C1 segment of cervical spinal cord (tissue), 14 donors: ENCODE data around the gene KIRREL1.

Experiments
- DNase-seq, 14 donors: peaks; one replicate each; lab custom pipeline; 2025; lab: John Stamatoyannopoulos, UW

Gene KIRREL1

DNA sequence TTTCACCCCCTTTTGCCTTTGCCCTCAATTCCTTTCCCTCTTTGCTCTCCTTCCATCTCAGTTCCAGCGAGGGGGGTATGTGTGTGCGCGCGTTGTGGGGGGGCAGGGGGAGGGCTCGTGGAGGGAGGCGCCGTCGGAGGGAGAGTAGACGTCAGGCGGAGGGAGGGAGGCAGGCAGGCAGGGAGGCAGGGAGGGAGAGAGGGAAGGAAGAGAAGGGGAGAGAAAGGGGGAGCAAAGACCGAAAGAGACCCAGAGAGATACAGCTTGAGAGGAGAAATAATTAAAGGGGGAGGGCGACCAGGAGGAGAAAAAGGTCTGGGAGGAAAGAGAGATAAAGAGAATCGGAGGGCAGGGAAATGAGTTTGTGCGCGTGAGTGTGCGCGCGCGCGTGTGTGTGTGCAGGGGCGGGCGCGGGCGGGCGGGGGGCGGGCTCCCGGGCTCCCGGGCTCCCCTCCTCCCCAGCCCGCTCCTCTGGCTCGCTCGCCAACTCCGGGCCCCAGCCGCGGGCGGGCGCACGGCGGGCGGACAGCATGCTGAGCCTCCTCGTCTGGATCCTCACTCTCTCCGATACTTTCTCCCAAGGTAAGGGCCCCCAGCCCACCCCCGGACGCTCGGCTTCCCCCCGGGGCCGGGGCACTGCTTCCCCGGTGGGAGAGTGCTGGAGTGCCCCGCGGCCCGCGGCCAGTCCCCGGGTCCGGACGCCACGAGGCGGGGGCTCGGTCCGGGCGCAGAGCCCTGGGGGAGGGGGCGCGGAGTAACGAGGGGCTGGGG lies at the start of gene KIRREL1:
Gene KIRREL1 (plus strand): TSS at position 499 of the 771 bp plus-strand sequence. CDS start 32 bp downstream, at position 531.
- DNase-seq = peak in 5 of 14 donors; percentile 15 to 48 (median 40)

DNA sequence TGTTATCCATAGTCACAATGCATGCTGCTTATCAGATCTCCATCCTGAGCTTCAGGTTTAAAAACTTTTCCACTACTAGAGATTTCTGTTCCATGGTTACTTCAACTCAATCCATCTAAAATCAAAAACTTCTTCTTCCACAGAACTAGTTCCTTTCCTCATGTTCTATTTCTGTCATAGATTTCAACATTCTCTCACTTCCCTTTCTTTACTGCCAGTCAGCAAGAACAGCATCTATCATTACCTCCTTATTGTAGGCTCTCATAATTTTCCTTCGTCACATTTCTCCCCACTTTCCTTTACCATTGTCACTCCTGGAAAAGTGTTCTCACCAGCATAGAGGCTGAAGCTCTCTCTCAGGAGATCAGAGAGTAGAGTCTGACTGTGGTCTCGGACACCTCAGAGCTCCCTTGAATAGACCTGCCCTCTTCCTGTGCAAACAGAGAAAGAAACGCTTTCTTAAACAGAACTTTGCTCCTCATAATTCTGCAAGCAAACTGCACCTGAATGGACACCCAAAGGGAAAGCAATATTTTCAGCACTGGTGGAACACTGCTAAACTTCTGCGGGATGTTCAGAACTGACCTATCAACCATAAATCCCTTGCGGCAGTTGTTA lies 48.7 kb upstream of the KIRREL1 start:
- no peak for DNase-seq

DNA sequence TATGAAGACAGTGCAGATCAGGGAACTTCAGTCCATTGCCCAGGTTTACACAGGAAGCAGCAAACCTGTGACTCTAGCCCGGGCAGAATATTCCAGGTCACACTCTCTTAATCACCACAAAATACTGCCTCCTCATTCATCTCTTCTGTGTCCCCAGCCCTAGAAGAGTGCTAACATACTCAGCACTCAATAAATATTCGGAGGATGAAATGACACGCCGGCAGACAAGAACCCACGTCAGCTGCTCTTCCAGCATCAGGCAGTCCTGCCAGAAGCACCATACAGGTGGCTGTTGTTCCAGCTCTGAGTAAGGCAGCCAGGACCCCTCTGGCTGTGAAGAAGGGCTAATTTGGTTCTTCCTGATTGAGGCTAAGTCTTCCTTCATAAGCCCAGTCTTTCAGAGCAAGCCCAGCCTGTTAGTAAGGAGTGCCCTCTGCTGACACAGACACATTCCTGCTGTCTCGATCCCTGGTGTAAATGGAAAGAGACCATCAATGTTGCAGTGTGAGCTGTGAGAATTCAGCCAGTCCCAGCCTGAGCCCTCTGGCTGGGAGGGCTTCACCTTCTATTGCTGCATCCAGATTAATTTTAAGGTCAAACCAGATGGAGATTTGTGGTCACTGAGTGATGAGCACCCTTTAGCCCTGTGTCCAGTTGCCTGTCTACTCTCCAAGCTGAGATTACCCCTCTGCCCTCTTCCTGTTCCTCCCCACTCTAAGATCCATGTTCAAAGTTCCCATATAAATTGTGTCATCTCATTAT lies 45.0 kb upstream of the KIRREL1 start:
- peak in 5 of 14 donors; percentile 3 to 32 (median 14) for DNase-seq

DNA sequence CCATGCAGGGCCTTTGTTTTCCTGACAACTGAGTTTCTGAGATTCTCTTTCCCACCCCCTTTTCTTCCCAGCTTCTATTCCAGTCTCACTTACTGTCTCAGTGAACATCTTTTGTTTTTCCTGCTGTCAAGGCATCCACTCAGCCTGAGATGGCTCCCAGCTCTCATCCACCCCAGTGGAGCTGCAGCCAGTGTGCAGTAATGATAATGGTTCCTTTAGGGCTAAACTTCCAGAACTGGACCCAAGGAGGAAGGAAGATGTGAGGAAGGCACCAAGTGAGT lies 44.4 kb upstream of the KIRREL1 start:
- no peak for DNase-seq

DNA sequence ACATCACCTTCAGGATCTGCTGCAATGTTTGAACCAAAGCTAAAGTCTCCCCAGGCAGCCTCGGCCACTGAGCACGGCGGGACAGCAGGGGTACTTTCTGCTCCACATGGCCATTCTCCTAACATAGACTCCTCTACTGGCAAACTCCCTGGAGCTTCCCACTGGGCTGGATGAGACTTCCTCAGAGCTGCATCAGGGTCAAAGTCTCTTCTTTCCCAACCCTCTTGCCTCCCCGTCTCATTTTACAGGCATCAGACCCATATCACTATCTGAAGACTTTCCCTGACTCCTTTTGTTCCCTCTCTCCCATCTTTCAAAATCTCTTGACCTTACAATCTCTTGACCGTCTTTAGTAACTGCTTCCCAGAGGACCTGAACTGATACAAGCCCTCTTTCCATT lies 42.2 kb upstream of the KIRREL1 start:
- no peak for DNase-seq

DNA sequence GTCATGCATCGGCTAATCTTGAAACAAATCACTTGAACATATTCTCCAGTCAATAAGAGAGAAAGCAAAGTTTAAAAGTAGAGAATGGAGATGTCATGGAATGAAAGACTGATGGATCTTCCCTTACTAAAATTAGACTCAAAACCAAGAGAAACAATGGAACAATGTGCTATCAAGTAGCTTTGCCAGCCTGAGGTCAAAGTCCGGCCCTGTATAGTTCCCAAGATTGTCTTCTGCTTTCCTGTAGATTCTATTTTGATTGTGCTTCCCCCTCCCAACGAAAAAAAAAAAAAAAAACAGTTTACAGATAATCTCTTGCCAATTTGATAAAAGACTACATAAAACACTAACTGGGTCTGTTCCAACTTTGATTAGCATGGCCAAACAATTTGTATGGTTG lies 40.8 kb upstream of the KIRREL1 start:
- DNase-seq = no peak

DNA sequence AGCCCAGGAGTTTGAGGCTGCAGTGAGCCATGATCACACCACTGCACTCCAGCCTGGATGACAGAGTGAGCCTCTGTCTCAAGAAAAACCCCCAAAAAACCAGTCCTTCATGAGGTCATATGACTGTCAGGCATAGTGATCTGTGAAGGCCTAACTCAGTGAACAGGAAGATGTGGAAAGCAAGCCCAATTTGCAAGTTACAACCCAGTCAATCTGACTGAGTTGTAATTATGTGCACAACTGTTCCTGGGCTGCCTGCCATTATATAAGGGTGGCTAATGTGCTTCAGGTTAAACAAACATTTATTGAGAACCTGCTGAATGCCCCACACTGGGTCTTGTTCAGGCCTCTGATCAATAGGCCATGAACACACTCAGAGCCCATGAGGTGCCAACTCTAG lies 38.2 kb upstream of the KIRREL1 start:
- DNase-seq = no peak

DNA sequence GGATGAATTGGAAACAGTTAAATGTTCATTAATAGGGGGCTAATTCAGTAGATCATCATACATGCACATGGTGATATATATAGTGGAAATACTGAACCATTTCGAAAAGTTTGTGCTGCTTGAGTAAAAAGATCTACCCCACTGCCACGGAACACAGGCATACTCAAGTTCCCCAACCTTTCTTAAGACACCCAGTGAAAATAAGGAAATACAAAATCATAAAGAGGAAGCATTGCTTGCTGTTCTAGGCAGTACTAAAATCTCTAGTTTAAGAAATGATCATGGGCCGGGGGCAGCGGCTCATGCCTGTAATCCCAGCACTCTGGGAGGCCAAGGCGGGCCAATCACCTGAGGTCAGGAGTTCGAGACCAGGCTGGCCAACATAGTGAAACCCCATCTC lies 37.6 kb upstream of the KIRREL1 start:
- no peak for DNase-seq

DNA sequence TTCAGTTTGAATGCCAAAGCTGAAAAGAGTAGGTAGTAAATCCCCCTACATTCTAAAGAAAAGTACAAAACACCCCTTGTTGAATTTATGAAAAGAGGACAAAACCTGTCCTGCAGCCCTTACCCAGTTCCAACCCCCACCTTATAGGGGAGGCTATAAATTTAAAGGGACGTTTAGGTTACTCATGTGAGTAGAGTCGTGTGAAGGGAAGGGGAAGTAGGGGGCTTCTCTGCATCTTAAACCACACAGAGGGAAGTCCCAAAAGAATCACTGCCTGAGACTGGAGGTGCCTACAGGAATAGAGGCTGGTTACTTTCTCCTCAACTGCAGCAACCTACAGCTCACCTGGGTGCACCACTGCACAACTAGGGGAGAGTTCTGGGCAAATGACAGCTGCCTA lies 36.7 kb upstream of the KIRREL1 start:
- no peak for DNase-seq

DNA sequence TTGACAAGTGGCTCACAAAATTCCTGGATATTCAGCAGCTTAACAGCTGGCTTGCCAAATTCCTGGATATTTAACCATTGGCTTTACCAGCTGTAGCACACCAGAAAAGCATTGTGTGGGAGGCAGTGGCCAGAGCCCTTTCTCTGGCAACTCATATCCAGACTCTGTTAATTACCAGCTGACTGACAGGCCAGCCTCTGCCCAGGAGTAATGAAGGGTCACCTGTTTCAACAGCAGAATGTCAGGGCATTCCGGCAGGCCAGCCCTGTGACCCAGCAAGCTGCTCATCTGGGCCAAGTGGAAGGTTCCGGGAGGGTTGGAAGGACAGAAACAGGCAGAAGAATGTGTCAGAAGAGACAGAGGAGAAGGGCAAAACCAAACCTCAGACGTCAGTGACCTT lies 35.2 kb upstream of the KIRREL1 start:
- DNase-seq = no peak

DNA sequence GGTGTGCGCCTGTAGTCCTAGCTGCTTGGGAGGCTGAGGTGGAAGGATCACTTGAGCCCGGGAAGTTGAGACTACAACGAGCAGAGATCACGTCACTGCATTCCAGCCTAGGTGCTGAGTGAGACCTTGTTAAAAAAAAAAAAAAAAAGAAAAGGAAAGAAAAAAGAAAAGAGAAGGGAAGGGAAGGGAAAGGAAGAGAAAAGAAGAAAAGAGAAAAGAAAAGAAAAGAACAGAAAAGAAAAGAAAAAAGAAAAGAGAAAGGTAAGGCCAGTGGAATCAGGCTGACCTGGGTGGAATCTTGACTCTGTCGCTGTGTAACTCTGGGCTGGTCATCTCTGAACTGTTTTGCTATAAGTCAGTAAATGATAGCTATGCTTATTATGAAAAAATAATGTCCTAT lies 33.7 kb upstream of the KIRREL1 start:
- no peak for DNase-seq

DNA sequence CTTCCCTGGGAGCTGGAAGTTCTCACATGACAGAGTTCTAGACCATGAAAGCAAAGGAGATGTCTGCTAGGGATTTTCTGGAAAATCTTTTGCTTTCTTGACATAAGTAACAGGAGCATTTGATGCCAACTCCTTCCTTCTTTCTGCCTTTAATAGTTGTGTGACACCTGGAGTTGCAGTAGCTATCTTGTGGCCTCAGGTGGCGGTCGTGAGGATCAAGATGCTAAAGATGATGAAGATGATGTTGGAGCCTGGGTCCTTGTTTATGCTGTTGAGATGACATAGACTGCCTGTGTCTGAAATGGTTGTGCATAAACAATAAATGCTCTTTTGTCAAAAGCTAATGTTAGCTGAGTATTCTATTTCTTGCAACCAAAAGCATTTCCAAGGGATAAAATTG lies 32.7 kb upstream of the KIRREL1 start:
- DNase-seq = no peak

DNA sequence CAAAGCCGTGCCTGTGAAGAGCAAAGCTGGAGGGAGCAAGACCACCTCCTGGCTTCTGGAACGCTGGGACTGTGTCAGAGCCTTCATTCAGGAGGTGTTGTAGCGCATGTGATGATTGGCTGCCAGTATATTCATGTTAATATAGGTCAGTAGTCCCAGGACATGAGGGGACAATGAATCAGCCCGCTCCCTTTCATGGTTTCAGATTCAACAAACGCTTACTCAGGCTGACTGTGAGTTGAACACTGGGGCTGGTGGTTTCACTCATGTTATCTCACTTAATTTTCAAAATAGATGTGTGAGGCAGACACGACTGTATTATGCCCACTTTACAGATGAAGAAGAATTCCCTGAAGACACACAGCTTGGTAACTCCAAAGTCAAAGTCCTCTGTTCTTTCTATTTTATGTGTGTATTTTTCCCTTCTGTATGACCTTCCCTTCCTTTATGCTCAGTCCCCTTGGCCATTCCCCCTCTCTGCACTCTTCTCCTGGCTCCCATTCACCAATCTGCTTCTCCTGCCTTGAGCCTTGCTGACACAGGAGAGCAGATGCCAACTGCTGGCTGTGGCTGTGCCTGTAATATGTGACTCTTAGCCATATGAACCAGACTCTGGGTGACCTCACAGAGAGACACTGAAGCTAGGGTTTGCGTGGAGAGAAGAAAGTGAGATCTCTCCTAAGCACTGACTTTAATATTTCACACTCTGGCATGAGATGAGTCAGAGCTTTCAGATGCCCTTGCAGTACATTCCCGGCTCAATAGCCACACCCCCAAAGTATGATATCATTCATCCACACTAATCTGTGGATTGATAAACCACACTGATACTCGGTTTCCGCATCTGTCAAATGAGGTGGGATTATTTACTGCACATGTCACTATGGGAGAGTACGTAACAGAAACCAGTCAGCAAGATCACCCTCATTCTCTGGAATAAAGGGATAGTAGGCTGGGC lies 31.4 kb upstream of the KIRREL1 start:
- no peak for DNase-seq

DNA sequence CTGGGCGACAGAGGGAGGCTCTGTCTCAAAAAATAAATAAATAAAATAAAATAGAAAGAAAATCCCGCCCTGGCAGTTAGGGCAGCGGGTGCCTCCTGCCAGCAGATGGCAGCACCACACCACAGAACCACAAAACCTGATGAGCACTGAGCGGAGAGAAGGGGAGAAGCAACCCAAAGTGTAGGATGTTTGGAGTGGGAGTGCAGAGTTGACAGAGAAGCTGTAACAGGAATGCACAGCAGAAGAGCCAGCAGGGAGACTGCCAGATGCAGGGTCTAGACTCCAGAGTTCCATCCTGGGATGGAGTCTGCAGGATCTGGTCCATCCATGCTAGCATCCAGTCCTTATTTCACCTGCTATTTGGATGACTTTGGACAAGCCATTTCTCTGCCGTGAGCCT lies 29.7 kb upstream of the KIRREL1 start:
- DNase-seq = peak in 12 of 14 donors; percentile 4 to 67 (median 38)

DNA sequence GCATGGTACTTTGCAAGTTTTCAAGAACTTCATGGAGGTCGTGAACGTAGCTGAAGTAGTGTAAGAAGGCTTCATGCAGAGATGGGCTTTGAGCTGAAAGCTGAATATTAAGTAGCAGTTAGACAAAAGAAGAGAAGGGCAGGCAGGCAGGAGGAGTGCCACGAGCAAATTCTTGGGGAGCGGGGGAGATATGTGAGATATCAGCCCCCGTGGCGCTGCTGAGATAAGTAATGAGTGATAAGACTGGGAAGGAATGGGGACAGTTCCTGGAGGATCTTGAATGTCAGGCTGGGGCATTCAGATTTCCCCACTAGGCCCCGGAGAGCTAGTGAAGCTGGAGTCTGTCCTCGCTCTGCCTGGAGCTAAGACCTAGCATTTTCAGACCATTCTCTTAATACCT lies 27.9 kb upstream of the KIRREL1 start:
- DNase-seq = no peak

DNA sequence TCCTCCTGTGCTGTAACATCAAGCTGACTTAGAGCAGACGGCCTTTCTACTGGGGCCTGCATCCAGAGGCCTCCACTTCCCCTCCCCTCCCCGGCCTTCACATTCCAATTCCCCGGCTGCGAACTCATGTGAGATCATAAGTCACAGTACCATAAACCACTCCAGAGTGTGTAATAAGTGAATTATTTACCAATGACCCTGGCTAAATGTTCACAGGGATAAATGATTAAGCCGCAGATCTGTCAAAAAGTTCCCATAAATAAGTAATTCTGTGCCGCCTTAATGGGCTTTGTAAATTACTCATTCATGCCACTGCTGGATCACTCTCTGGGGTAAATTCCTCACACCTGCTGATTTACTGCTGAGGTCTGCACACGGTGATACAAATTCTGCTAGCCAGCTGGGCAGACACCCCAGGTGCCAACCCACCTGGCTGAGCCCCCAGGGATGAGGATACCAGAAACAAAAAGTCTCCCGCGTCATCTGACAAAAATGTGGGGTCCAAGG lies 27.4 kb upstream of the KIRREL1 start:
- no peak for DNase-seq

DNA sequence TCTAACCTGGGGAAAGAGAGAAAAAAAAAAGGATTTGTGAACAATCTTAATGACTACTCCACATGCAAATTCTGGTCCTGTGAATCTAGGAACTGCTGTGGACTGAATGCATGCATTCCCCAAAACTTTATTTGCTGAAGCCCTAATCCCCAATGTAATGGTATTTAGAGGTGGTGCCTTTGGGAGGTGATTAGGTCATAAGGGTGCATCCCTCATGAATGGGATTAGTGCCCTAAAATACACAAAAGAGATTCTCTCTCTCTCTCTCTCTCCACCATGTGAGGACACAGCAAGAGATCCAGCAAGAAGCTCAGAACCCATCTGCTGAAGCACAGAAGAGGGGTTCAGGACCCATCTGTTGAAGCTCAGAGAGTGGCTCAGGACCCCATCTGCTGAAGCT lies 26.2 kb upstream of the KIRREL1 start:
- no peak for DNase-seq

DNA sequence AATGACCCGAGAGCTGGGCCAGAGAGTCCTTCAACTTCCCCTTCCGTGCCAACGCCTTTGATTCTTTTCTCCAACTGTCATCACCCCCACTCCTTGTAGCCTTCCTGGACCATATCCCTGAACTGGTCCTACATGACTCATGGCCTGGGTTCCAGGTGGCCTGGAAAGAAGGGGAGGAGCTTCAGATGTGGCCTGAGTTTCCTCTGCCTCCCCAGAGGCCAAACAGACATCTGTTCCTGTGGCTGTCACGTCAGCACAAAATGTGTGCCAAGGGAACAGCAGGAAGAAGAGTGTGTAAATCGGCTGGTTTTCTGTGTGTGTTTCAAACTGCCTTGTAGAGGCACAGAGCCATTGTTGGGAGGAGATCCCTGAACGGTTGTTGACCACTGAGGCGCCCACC lies 24.9 kb upstream of the KIRREL1 start:
- DNase-seq = no peak

DNA sequence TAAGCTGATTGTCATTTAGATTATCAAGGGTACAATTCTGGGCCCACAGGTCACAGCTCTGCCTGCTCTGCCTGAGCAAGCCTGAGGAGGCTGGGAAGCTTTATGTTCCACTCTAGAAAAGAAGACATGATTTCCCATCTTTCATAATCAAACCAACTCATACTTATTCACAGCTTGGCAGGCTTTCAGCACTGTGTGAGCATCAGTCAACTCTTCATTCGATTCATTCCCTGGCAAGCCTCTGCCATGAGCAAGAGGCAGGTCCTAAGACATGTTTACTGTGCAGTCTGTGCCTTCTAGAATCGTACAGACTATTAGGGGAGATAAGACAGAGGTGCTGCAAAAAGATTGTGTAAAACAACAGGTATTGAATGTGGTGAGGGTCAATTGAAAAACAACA lies 24.5 kb upstream of the KIRREL1 start:
- no peak for DNase-seq

DNA sequence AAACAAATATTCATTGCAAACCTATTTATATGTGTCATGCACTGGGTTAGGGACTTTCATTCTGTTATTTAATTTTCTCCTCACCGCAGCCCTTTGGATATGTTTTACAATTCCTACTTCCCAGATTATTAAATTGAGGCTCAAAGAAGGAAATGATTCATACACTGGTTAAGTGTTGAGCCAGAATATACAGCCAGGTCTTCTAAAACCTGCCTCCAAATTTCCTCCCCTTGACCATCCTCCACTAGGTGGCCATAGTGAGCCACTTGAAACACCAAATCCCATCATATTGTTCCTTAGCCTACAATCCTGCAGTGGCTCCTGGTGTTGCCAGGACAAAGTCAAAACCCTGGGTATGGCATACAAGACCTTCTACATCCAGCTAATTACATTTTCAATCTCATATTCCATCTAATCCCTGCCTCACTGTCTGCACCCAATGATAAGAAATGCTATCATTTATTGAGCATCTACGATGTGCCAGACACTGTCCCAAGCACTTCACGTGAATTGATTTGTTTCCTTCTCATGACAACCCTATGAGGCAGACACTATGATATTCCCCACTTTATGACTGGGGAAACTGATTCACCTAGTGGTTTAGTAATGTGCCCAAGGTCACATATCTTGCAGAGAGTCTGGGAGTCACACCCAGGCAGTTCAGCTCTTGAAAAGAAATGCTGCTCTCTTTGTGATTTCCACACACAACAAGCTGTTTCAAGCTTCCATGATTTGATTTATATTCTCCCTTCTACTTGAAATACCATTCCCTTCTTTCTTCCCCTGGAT lies 23.6 kb upstream of the KIRREL1 start:
- DNase-seq = no peak

DNA sequence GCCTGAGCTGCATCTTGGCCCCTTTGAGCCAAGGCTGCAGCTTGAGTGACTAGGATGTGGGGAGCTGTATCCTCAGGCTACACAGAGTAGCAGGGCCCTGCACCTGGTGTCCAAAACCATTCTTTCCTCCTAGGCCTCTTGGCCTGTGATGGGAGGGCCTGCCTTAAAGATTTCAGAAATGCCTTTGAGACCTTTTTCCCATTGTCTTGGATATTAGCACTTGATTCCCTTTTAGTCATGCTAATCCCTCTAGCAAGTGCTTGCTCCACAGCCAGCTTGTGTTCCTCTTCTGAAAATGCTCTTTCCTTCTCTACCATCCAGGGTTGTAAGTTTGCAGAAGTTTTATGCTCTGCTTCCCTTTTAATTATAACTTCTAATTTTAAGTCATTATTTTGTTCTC lies 21.7 kb upstream of the KIRREL1 start:
- DNase-seq = no peak
